Endometrial microvascular endothelial cells (primary cell): Measurements from ENCODE around the gene OR2A5. TPM values are rescaled to one million over a fixed set of nuclear protein-coding genes. Genes with fewer than 3 reads are reported as not detected.
"Not testable (repeated sequence)": the region's sequence is repeated elsewhere in the genome, so short reads cannot be mapped to it uniquely, and the experiment has no call there.

Source experiments
- in situ Hi-C: cut with HindIII; loops from 2 replicates; pipeline ENCODE4 v1.10.0; 2017; ENCODE audit warnings: low sequenced_read_pairs, low pct_unique_long_range_greater_than_20kb; ENCODE audit errors: inconsistent ontology term
- total RNA-seq: library from RNA; depleted of rRNA; stranded (reverse); fragments of >200 nt; gene quantifications from one replicate; pipeline ENCODE4 v1.2.3, GENCODE V29; 2015; ENCODE audit errors: inconsistent ontology term

OR2A5 gene
- total RNA-seq, 1 donor from 2014 or later = not detected

DNA sequence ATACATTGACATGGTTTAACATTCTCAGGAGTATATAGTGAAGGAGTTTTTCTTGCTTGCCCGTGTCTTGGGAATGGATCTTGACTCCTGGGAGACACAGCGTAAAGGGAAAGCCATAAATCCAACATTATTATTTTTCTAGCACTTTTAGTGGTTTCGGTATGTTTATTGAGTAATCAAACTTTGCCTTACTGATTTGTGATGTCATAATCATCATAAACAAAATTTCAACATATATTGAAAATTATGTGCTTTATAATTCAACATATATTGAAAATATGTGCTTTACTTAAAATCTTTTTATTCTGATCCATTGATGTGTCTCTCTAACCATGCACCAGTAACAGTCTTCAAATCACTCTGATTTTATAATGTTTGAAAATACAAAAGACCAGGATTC is 20.2 kb upstream of the OR2A5 start:
- in situ Hi-C loops = no loop called here

DNA sequence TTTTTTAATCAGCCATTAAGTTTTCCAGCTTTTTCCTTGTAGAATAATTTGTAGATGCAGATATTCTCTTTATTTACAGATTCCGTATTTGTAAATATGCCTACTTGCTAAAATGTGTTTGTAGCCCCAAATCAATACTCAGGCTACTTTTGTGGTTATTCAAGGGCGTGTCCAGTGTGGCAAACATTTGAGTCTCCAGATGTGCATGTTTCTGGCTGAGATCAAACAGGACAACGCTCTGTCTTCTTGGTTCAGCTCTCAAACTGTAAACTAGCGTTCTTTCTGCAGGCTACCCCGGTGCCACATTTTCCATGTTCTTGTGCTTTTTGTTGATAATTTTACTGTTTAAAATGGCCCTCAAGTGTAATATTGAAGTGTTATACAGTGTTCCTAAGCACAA is 16.2 kb upstream of the OR2A5 start:
- in situ Hi-C loops = no loop called here

DNA sequence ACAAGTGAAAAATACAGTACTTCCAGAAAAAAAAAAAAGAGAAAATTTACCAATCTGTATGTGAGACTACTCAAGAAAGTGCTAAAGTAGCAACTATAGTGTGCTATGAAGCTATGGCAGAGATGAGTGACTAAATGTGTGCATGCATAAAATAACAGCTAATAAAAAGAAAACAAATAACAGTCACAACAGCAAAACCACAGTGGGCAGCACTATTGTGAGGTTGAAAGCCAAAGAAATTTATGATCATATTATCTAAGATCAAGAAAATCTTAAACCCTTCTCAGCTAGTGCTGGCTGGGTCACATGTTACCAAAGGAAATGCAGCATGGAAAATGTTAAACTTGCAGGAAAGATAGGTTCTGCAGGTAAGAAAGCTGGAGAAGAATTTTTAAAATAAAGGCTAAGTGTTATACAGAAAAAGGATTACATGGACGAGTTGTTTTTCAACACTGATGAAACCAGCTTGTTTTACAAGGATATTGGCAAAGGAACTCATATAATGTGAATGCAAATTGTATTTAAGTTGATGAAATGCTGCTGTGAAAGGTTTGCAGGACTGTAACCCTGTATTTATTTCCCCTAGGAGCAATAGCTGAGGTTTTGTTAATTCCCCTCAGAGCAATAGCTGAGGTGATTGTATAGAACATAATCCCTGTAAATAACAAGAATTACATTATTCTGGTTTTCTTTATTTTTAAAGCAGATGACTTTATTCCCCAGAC is 15.6 kb upstream of the OR2A5 start:
- in situ Hi-C loops = no loop called here

GRCh38 chr7:144035385-144035784 is 13.4 kb upstream of the OR2A5 start:
- in situ Hi-C loops = no loop called here

DNA sequence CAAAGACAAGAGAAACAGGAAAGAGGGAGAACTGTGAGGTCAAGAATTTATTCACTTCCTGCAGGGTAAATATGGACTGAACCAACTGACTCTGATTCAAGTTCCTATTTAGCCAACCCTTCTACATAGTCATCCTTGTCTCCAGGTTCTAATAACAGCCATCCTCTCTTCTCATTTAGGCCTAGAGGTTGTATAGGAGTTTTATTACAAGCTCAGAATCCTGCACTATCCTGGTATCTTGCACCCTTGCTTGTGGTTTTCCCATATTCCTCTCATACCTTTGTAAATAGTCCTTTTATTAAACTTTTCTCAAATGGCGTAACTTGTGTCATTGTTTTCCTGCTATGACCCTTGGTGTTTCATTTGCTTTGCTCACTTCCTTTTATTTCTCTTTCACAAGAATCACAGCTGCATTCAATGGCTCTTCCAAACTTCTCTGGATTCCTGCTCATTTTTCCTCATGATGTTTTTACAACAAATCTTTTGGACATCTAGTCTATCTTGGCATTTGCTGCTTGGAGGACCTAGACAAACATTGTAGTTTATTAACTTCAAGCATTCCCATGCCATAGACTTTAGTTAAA is 12.4 kb upstream of the OR2A5 start:
- in situ Hi-C loops = no loop called here

DNA sequence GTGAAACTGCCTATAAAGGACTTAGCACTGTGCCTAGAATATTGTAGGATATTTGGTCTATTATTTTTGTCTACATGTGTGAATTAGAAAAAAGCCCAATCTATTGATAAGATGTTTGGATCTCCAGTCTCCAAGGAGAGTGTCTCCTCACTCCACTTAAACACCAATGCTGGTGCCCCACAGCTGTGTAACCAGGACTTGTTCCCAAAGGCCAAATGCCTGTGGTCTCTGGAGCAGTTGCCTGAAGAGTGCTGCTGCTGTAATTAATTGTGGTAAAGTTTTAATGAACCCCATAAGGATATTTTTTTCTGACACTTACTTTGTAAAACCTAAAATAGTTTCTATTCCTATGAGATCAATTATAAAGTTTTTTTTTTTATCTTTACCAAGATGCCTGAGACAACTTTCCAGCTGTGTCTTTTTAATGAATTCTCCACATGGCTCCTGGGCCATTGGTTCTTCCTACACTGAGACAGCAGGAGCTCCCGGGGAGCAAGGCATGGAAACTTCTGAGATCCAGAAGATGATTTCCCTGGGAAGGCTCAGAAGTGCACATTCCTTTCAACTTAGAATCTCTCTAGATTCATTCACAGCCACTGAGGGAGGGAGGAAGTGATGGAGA is 11.2 kb upstream of the OR2A5 start:
- in situ Hi-C loops = no loop called here

DNA sequence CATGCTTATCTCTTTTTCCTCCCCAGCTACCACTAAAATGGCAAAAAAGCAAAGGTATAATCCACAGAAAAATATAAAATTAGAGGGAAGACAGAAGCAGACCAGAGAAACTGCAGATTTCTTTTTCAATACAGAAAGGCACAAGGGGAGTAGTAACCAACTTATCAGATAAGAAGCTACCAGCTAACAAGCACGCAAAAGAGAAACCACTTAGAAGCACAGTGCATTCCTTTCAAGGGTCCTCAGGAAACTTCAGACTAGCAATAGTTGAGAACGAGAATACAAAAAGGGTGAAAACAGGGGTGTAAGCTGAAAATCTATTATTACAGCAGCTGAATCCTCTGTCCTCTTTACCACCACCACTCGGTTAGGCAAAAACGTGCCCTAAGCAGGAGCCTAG is 9.9 kb upstream of the OR2A5 start:
- in situ Hi-C loops = no loop called here

DNA sequence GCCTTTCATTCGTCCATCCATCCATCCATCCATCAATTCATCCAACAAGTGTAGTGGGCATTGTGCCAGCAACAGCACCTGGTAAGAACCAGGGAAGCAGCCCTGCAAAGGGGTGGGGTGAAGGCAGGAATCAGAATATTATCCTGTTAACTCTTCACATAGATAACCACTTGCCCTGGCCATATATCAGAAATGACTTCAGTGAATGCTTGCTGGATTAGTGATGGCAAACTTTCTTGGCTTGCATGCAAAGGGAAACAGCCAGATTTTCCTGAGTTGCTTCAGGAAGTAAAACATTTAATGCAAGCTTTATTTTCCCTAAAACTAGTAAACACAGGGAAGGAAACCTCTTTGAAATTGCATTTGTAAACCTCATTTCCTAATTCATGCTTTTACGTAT is 743 bp downstream of the OR2A5 start:
- in situ Hi-C loops = no loop called here

DNA sequence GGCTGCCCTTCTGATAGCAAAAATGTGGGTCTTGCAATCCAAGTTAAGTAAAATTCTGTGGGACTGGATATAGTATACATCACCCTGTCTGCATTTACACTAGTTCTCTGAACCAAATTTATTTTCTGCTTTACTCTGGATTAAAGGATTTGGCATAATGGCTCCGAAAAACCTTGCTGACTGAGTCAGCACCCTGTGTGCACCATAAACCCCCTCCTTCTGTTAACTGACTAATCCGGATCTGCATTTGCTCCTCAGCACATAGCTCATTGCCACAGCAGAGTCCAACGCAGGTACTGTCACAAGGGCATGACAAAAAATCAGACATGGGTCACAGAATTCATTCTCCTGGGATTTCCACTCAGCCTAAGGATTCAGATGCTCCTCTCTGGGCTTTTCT is 1.3 kb downstream of the OR2A5 start:
- in situ Hi-C loops = no loop called here

DNA sequence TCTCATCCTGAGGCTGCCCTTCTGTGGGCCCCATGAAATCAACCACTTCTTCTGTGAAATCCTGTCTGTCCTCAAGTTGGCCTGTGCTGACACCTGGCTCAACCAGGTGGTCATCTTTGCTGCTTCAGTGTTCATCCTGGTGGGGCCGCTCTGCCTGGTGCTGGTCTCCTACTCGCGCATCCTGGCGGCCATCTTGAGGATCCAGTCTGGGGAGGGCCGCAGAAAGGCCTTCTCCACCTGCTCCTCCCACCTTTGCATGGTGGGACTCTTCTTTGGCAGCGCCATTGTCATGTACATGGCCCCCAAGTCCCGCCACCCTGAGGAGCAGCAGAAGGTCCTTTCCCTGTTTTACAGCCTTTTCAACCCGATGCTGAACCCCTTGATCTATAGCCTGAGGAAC is 2.1 kb downstream of the OR2A5 start:
- in situ Hi-C loops = not testable (repeated sequence)

GRCh38 chr7:144057954-144058353 is 9.2 kb downstream of the OR2A5 start:
- in situ Hi-C loops = no loop called here

GRCh38 chr7:144063710-144064109 is 15.0 kb downstream of the OR2A5 start:
- in situ Hi-C loops = no loop called here

DNA sequence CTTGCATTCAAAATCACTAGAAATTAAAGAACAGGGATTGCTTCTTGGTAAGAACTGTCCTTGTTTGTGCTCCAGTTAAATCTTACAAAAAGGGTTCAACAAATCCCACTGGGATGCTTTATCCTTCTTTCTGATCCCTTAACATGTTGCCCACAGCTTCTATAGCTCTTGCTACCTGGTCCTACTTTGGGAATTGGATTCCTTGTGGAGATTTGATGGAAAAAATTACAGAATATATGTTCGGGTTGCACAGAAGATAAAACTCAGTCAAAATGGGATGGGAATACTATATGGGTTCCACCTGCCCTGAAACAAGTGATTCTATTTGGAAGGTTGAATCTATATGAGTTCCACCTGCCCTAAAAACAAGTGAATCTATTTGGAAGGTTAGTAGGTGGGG is 20.8 kb downstream of the OR2A5 start, which contains the start of gene OR2A25:
Gene OR2A25 (plus strand): TSS at position 301 of the 400 bp plus-strand sequence. CDS start 4,409 bp downstream, outside the sequence.
- in situ Hi-C loops = no loop called here

- in situ Hi-C loops = no loop called here
These were observed 21.2 kb downstream of the OR2A5 start for GRCh38 chr7:144069953-144070352.

DNA sequence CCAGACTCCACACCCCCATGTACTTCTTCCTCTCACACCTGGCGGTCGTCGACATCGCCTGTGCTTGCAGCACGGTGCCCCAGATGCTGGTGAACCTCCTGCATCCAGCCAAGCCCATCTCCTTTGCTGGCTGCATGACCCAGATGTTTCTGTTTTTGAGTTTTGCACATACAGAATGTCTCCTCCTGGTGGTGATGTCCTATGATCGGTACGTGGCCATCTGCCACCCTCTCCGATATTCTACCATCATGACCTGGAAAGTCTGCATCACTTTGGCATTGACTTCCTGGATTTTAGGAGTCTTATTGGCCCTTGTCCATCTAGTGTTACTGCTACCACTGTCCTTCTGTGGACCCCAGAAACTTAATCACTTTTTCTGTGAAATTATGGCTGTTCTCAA is 25.6 kb downstream of the OR2A5 start:
- in situ Hi-C loops = no loop called here

DNA sequence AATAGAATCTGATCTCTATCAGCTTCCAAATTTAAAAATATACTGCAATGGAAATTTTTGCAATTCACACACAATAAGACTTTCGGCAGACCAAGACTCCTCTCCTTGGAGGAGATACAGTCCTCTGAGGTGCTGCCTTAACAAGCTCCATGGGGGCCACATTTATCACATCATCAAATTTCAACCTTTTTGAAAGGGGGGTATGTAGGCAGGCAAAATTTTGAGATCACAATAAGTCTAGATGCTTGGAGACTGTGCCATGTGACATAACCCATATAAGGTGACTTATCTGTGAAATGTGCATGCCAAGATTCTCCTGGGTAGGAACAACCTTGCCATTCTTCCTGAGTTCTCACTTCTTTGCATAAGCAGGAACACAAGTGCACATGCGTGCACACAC is 37.2 kb downstream of the OR2A5 start, which contains the start of gene OR2A12:
Gene OR2A12 (plus strand): TSS at position 301 of the 400 bp plus-strand sequence. CDS start 8,830 bp downstream, outside the sequence.
- in situ Hi-C loops = no loop called here

DNA sequence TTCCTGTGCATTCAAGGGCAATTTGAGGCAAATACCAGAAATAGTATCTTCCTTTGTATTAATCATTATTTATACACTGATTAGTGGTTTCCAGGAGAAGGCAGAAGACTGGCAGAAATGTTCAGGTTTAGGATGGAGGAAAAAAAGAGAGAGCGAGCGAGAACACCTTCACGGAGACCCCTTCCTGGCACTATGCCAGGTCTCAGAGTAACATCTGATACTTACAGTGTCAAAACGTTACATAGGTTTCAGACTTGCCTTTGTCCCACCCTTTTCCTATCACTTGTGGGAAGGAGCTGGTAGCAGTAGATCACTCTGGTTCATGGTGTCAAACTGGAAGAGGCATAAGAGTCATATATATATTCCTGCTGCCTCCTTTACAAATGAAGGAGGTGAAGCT is 38.0 kb downstream of the OR2A5 start:
- in situ Hi-C loops = no loop called here

DNA sequence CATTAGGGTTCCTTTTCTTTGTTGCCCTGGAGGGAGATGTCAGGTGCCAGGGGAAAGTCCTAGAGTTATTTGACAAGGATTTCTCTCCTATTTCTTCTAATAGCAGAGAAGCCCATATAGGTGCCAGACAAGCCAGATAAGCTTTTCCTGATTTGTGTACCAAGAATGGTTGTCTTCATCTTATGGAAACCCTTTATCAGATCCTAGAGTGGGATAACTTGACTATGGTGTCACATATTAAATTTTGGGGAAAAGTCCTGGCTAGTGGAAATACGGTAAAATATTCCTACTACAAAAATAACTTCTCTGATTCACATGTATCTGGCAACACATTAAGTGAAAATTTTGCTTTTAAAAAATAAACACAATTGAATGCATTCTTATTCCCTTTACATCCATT is 38.5 kb downstream of the OR2A5 start:
- in situ Hi-C loops = no loop called here

GRCh38 chr7:144090667-144091066 is 41.9 kb downstream of the OR2A5 start:
- in situ Hi-C loops = no loop called here

DNA sequence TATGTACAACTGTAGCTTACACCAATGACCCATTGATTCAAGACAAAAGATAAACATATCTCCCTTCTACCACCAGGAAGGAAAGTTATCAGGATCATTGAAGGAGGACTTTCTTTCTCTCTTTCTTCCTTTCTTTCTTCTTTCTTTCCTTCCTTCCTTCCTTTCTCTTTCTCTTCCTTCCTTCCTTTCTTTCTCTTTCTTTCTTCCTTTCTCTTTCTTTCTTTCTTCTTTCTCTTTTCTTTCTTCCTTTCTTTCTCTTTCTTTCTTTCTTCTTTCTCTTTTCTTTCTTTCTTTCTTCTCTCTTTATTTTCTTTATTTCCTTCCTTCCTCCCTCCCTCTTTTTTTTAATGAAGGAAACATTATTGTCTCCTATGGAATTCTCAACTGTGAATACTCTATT is 50.0 kb downstream of the OR2A5 start:
- in situ Hi-C loops = no loop called here
